ENCODE results near the gene PRKCZ.
"Not testable (repeated sequence)": the region's sequence is repeated elsewhere in the genome, so short reads cannot be mapped to it uniquely, and the experiment has no call there.

PRKCZ gene

GRCh38 chr1:2137257-2138121 is 87.3 kb downstream of the PRKCZ start:
- DNase-seq: no peak

GRCh38 chr1:2139156-2139555 is 88.9 kb downstream of the PRKCZ start:
- DNase-seq: not testable (repeated sequence)

- no peak for DNase-seq
Measured at GRCh38 chr1:2141025-2141424, 90.8 kb downstream of the PRKCZ start.

GRCh38 chr1:2143814-2144500 is 93.7 kb downstream of the PRKCZ start:
- DNase-seq: no peak

GRCh38 chr1:2144501-2145090 is 94.4 kb downstream of the PRKCZ start:
- DNase-seq: no peak

GRCh38 chr1:2145946-2146835 is 96.0 kb downstream of the PRKCZ start:
- no peak for DNase-seq

GRCh38 chr1:2146836-2147517 is 96.8 kb downstream of the PRKCZ start:
- no peak for DNase-seq

- not testable (repeated sequence) for DNase-seq
Measured at GRCh38 chr1:2147869-2148268, 97.7 kb downstream of the PRKCZ start.

- no peak for DNase-seq
Measured at GRCh38 chr1:2148691-2149090, 98.5 kb downstream of the PRKCZ start.

- DNase-seq: no peak
Measured at GRCh38 chr1:2150801-2151200, 100.6 kb downstream of the PRKCZ start.

GRCh38 chr1:2151252-2151651 is 101.0 kb downstream of the PRKCZ start:
- DNase-seq: no peak

GRCh38 chr1:2151911-2152310 is 101.7 kb downstream of the PRKCZ start:
- DNase-seq: no peak

GRCh38 chr1:2152954-2153353 is 102.7 kb downstream of the PRKCZ start:
- no peak for DNase-seq

GRCh38 chr1:2154022-2154421 is 103.8 kb downstream of the PRKCZ start:
- no peak for DNase-seq

GRCh38 chr1:2155147-2155598 is 105.0 kb downstream of the PRKCZ start:
- DNase-seq: no peak

- no peak for DNase-seq
Measured at GRCh38 chr1:2155788-2156187, 105.6 kb downstream of the PRKCZ start.

GRCh38 chr1:2156866-2157265 is 106.7 kb downstream of the PRKCZ start:
- no peak for DNase-seq

- no peak for DNase-seq
Measured at GRCh38 chr1:2157856-2158255, 107.6 kb downstream of the PRKCZ start.

GRCh38 chr1:2158272-2158671 is 108.1 kb downstream of the PRKCZ start:
- no peak for DNase-seq

- DNase-seq: no peak
Measured at GRCh38 chr1:2159124-2159523, 108.9 kb downstream of the PRKCZ start.

- no peak for DNase-seq
Measured at GRCh38 chr1:2160451-2161300, 110.5 kb downstream of the PRKCZ start.
